ENCODE data around the gene RCC1. TPM values are rescaled to one million over a fixed set of nuclear protein-coding genes. Genes with fewer than 3 reads are reported as not detected.
A peak's percentile ranks its signal among the peaks of the same experiment; 100 is the strongest.
"Not testable (repeated sequence)": the region's sequence is repeated elsewhere in the genome, so short reads cannot be mapped to it uniquely, and the experiment has no call there.

The RCC1 gene
- total RNA-seq, 1 donor from 2014 or later, result 122 TPM

- FAIRE-seq, result no peak
- H3K4me3 ChIP-seq (ENCODE audit: low read depth, low read length), result no peak overlapping the region
- no peak for DNase-seq (ENCODE audit: low read depth)
- H3K27me3 ChIP-seq (ENCODE audit: control insufficient read depth, insufficient read depth, low read length), result no peaks in the 10 kb centered on the region
- H3K36me3 ChIP-seq (ENCODE audit: control insufficient read depth, insufficient read depth, low read length), result peaks cover 22% of the 10 kb centered on the region
- no peak for TF ChIP-seq CTCF (IDR thresholded peaks at IDR 0.05; ENCODE audit: insufficient read depth, low read length, severe bottlenecking)
Measured at GRCh38 chr1:28537457-28538199, 31.8 kb downstream of the RCC1 start.

DNA sequence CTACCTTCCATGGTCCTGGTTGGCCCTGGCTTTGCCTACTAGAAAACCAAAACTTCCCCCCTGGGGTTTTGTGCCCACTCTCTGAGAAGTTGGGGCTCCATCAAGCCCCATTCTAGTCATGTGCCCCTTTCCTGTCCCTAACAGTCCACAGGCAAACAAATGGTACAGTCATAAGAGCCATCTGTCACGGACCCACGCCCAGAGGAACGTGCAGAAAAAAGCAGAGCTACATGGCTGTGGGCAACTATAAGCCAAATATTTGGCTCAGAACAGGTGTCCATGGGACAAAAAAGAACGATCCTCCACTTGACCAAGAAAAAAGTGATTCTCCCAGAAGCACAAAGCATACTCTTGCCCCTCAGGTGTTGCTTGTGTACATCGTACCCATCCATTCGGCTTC, 32.4 kb downstream of the RCC1 start:
- Histone ChIP-seq H3K27me3 (ENCODE audit: control insufficient read depth, insufficient read depth, low read length) (no peaks in the 10 kb centered on the region), H3K36me3 (ENCODE audit: control insufficient read depth, insufficient read depth, low read length) (peaks cover 22% of the 10 kb centered on the region), H3K4me3 (ENCODE audit: low read depth, low read length) (no peak overlapping the region)
- no peak for TF ChIP-seq CTCF (IDR thresholded peaks at IDR 0.05; ENCODE audit: insufficient read depth, low read length, severe bottlenecking)
- DNase-seq (ENCODE audit: low read depth) (no peak), FAIRE-seq (no peak)

- Histone ChIP-seq H3K36me3 (ENCODE audit: control insufficient read depth, insufficient read depth, low read length) (peaks cover 14% of the 10 kb centered on the region), H3K4me3 (ENCODE audit: low read depth, low read length) (no peak overlapping the region), H3K27me3 (ENCODE audit: control insufficient read depth, insufficient read depth, low read length) (no peaks in the 10 kb centered on the region)
- FAIRE-seq, result no peak
- DNase-seq (ENCODE audit: low read depth), result no peak
- no peak for TF ChIP-seq CTCF (IDR thresholded peaks at IDR 0.05; ENCODE audit: insufficient read depth, low read length, severe bottlenecking)
Measured at GRCh38 chr1:28540651-28541050, 34.8 kb downstream of the RCC1 start.

DNA sequence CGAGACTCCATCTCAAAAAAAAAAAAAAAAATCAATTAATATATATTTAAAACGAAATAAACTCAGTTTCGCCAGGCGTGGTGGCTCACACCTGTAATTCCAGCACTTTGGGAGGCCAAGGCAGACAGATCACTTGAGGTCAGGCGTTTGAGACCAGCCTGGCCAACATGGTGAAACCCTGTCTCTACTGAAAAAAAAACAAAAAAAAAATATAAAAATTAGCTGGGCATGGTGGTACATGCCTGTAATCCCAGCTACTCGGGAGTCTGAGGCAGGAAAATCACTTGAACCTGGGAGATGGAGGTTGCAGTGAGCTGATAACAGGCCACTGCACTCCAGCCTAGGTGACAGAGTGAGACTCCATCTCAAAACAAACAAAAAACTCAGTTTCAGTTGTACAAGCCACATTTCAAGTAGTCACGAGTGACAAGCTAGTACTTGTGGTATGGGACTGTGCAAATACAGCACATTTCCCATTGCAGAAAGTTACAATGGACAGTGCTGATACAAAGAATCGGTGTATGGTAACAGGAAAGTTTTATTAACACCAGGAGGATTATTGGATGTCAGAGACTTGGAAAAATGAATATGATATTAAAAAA, 35.7 kb downstream of the RCC1 start:
- not testable (repeated sequence) for H3K27me3 ChIP-seq (ENCODE audit: control insufficient read depth, insufficient read depth, low read length); H3K36me3 ChIP-seq (ENCODE audit: control insufficient read depth, insufficient read depth, low read length); H3K4me3 ChIP-seq (ENCODE audit: low read depth, low read length); FAIRE-seq
- DNase-seq (ENCODE audit: low read depth), result peak; percentile 67

DNA sequence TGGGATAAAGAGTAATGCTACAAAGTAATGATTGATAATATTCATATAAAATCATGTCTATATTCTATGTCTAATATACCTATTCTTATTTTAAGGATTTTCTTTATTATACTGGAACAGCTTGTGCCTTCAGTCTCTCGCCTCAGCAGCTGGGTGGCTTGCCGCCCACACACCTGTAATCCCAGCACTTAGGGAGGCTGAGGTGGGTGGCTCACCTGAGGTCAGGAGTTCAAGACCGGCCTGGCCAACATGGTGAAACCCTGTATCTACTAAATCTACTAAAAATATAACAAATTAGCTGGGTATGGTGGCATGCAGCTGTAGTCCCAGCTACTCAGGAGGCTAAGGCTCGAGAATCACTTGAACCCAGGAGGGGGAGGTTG, 39.4 kb downstream of the RCC1 start:
- FAIRE-seq, result no peak
- H3K27me3 ChIP-seq (ENCODE audit: control insufficient read depth, insufficient read depth, low read length), result no peaks in the 10 kb centered on the region
- no peak for TF ChIP-seq CTCF (IDR thresholded peaks at IDR 0.05; ENCODE audit: insufficient read depth, low read length, severe bottlenecking)

GRCh38 chr1:28548318-28548717, 42.5 kb downstream of the RCC1 start:
- Histone ChIP-seq H3K27me3 (ENCODE audit: control insufficient read depth, insufficient read depth, low read length) (no peaks in the 10 kb centered on the region), H3K4me3 (ENCODE audit: low read depth, low read length) (no peak overlapping the region), H3K36me3 (ENCODE audit: control insufficient read depth, insufficient read depth, low read length) (no peaks in the 10 kb centered on the region)
- DNase-seq (ENCODE audit: low read depth), result no peak
- no peak for FAIRE-seq
- TF ChIP-seq CTCF (IDR thresholded peaks at IDR 0.05; ENCODE audit: insufficient read depth, low read length, severe bottlenecking), result no peak

More for the DNA sequence above, 39.4 kb downstream of the RCC1 start:
- no peak overlapping the region for H3K4me3 ChIP-seq (ENCODE audit: low read depth, low read length)
- H3K36me3 ChIP-seq (ENCODE audit: control insufficient read depth, insufficient read depth, low read length), result no peaks in the 10 kb centered on the region
- no peak for DNase-seq (ENCODE audit: low read depth)

Measured in bronchial epithelial cell (primary cell).